Ascending aorta (tissue), 2 donors: ENCODE results near the gene GATAD2B. TPM values are rescaled to one million over a fixed set of nuclear protein-coding genes. Genes with fewer than 3 reads are reported as not detected.
A peak's percentile ranks its signal among the peaks of the same experiment; 100 is the strongest.
"Not testable (repeated sequence)": the region's sequence is repeated elsewhere in the genome, so short reads cannot be mapped to it uniquely, and the experiment has no call there.

Experiments
- DNase-seq, 2 donors: peaks; one replicate each; pipeline ENCODE4 v3.0.0-alpha.2; 2019; ENCODE audit warnings: low spot score in 2 of 2
- H3K27ac ChIP-seq, 2 donors: fragments of 200-600 bp; sonication (generic); one replicate each; pipeline ENCODE4 v1.5.1; 2016 to 2017; ENCODE audit warnings: mild to moderate bottlenecking in 1 of 2
- H3K27me3 ChIP-seq: fragments of 200-600 bp; sonication (generic); one replicate; pipeline ENCODE4 v1.5.1; 2017
- H3K36me3 ChIP-seq, 2 donors: fragments of 200-600 bp; sonication (generic); one replicate each; pipeline ENCODE4 v1.5.1; 2016
- H3K4me1 ChIP-seq, 2 donors: fragments of 200-600 bp; sonication (generic); one replicate each; pipeline ENCODE4 v1.5.1; 2016 to 2017; ENCODE audit warnings: mild to moderate bottlenecking in 1 of 2
- H3K4me3 ChIP-seq, 2 donors: fragments of 200-600 bp; sonication (generic); one replicate each; pipeline ENCODE4 v1.5.1; 2016 to 2017; ENCODE audit warnings: mild to moderate bottlenecking in 1 of 2
- H3K9me3 ChIP-seq, 2 donors: fragments of 200-600 bp; sonication (generic); one replicate each; pipeline ENCODE4 v1.5.1; 2016
- CTCF ChIP-seq, 3 experiments: fragments of 200-600 bp in 2 of 3; fragments of 450-650 bp in 1 of 3; sonication (generic) in 2 of 3; IDR thresholded peaks; one replicate each; pipeline ENCODE4 v1.5.1; 2016 to 2019; ENCODE audit warnings: antibody characterized with exemption in 3 of 3, mild to moderate bottlenecking in 1 of 3, moderate library complexity in 1 of 3
- intact Hi-C: fragments of 100-400 bp; cut with DNase I; formaldehyde crosslinking; loops from one replicate; pipeline ENCODE4 v1.15.1; 2023
- total RNA-seq: library from RNA; depleted of rRNA; stranded (reverse); fragments of >200 nt; gene quantifications from one replicate; pipeline ENCODE4 v1.1.0, GENCODE V29; 2016

Gene GATAD2B
- total RNA-seq, 1 donor from 2014 or later: 9.5 TPM

DNA sequence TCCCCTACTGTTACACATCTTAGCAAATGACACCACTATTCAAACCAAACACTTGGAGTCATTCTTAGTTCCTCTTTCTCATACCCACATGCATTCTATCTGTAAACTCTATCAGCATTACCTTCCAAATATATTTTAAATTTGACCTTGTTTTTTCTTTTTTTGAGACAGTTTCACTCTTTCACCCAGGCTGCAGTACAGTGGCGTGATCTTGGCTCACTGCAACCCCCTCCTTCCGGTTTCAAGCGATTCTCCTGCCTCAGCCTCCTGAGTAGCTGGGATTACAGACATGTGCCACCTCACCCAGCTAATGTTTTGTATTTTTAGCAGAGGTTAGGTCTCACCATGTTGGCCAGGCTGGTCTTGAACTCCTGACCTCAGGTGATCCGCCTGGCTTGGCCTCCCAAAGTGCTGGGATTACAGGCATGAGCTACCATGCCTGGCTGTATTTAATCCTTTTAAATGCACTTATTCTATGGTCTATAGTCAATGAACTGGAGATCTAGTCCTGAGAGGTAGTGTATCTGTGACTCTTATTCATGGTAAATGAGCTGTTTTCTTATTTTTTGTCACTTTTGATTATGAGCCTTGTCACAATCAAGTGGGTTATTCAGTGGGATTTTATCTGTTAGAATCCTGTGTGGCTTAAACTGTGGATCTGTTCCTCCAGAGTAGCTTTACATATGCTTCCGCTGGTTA is 73.1 kb downstream of the GATAD2B start:
- H3K27me3 ChIP-seq: no peaks in the 10 kb centered on the region
- H3K36me3 ChIP-seq: peaks cover 0 to 7% of the 10 kb centered on the region in 2 donors
- no peaks in the 10 kb centered on the region for H3K4me1 ChIP-seq
- H3K27ac ChIP-seq: no peak overlapping the region
- intact Hi-C loops: no loop called here
- TF ChIP-seq CTCF (IDR thresholded peaks at IDR 0.05): no peak
- no peaks in the 10 kb centered on the region for H3K9me3 ChIP-seq
- no peak overlapping the region for H3K4me3 ChIP-seq
- no peak for DNase-seq

GRCh38 chr1:153848805-153849204 is 74.0 kb downstream of the GATAD2B start:
- H3K9me3 ChIP-seq: no peaks in the 10 kb centered on the region
- DNase-seq: no peak
- intact Hi-C loops: no loop called here
- H3K4me3 ChIP-seq: no peak overlapping the region
- TF ChIP-seq CTCF (IDR thresholded peaks at IDR 0.05): no peak
- H3K27me3 ChIP-seq: no peaks in the 10 kb centered on the region
- peaks cover 0 to 3% of the 10 kb centered on the region in 2 donors for H3K4me1 ChIP-seq
- peaks cover 0 to 7% of the 10 kb centered on the region in 2 donors for H3K36me3 ChIP-seq
- no peak overlapping the region for H3K27ac ChIP-seq

DNA sequence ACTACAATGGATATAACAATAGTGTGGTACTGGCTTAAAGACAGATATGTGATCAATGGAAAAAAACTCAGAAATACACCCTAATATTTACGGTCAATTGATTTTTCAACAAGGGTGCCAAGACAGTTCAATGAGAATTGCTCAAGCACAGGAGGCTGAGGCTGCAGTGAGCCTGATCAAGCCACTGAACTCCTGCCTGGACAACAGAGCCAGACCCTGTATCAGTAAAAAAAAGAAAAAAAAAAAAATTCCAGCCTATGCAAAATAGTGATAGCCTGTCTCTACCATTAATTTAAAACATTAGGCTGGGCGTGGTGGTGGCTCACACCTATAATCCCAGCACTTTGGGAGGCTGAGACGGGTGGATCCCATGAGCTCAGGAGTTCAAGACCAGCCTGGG is 77.6 kb downstream of the GATAD2B start:
- Histone ChIP-seq H3K27ac (no peak overlapping the region), H3K36me3 (no peaks in the 10 kb centered on the region), H3K4me3 (no peak overlapping the region), H3K4me1 (peaks cover 0 to 8% of the 10 kb centered on the region in 2 donors), H3K9me3 (no peaks in the 10 kb centered on the region), H3K27me3 (no peaks in the 10 kb centered on the region)
- TF ChIP-seq CTCF (IDR thresholded peaks at IDR 0.05): no peak
- intact Hi-C loops: no loop called here
- DNase-seq: no peak

DNA sequence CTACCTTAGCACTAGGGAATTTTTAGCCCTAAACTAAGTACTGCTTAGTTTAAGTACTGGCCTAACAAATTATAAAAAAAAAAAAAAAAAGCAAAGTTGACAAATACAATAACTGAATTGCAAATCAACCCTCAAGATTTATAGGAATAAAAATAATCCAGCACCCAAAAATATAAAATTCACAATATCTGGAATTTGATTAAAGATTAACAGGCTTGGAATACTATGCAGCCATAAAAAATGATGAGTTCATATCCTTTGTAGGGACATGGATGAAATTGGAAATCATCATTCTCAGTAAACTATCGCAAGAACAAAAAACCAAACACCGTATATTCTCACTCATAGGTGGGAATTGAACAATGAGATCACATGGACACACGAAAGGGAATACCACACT is 78.4 kb downstream of the GATAD2B start:
- H3K36me3 ChIP-seq: not testable (repeated sequence)

DNA sequence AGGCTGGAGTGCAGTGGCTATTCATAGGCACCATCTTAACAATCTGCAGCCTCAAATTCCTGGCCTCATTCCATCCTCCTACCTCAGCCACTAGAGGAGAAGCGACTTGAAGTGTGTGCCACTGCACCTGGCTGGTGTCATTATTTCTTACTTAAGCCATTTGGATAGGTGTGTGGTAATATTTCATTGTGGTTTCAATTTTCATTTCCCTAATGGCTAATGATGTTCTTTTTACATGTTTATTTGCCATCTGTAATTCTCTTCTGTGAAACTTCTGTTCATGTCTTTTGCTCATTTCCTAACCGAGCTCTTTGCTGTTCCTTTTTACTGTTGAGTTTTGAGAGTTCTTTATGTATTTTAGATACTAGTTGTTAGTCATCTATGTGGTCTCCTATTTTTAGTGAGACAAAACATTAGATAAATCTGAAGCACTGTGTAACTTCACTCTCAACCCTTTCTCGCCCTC is 80.7 kb downstream of the GATAD2B start:
- intact Hi-C loops: no loop called here
- Histone ChIP-seq H3K36me3 (no peaks in the 10 kb centered on the region), H3K4me1 (peaks cover 0 to 8% of the 10 kb centered on the region in 2 donors), H3K27me3 (no peaks in the 10 kb centered on the region), H3K9me3 (no peaks in the 10 kb centered on the region), H3K4me3 (no peak overlapping the region), H3K27ac (peak overlapping the region; percentile 37 to 56)
- no peak for TF ChIP-seq CTCF (IDR thresholded peaks at IDR 0.05)
- no peak for DNase-seq

More for the DNA sequence above, 78.4 kb downstream of the GATAD2B start:
- intact Hi-C loops, H3K4me3 ChIP-seq, H3K27me3 ChIP-seq, H3K27ac ChIP-seq, H3K4me1 ChIP-seq, DNase-seq, H3K9me3 ChIP-seq: not testable (repeated sequence)

- no peaks in the 10 kb centered on the region for H3K36me3 ChIP-seq
- no peaks in the 10 kb centered on the region for H3K27me3 ChIP-seq
- DNase-seq: no peak
- no peaks in the 10 kb centered on the region for H3K9me3 ChIP-seq
- H3K4me3 ChIP-seq: no peak overlapping the region
- peak overlapping the region; percentile 37 to 56 for H3K27ac ChIP-seq
- intact Hi-C loops: no loop called here
- peaks cover 0 to 8% of the 10 kb centered on the region in 2 donors for H3K4me1 ChIP-seq
- TF ChIP-seq CTCF (IDR thresholded peaks at IDR 0.05): no peak
Measured at GRCh38 chr1:153841463-153841994, 81.2 kb downstream of the GATAD2B start.

- H3K36me3 ChIP-seq, H3K27ac ChIP-seq, H3K27me3 ChIP-seq, intact Hi-C loops, H3K4me3 ChIP-seq, H3K9me3 ChIP-seq, H3K4me1 ChIP-seq, DNase-seq: not testable (repeated sequence)
Measured at GRCh38 chr1:153840774-153841173, 82.0 kb downstream of the GATAD2B start.

GRCh38 chr1:153833968-153834367 is 88.8 kb downstream of the GATAD2B start:
- H3K36me3 ChIP-seq, H3K4me3 ChIP-seq, H3K27me3 ChIP-seq, intact Hi-C loops, H3K4me1 ChIP-seq, DNase-seq, H3K9me3 ChIP-seq, H3K27ac ChIP-seq: not testable (repeated sequence)
